ENCODE measurements around the gene ZNF83.
"Not testable (repeated sequence)": the region's sequence is repeated elsewhere in the genome, so short reads cannot be mapped to it uniquely, and the experiment has no call there.

ZNF83 gene

DNA sequence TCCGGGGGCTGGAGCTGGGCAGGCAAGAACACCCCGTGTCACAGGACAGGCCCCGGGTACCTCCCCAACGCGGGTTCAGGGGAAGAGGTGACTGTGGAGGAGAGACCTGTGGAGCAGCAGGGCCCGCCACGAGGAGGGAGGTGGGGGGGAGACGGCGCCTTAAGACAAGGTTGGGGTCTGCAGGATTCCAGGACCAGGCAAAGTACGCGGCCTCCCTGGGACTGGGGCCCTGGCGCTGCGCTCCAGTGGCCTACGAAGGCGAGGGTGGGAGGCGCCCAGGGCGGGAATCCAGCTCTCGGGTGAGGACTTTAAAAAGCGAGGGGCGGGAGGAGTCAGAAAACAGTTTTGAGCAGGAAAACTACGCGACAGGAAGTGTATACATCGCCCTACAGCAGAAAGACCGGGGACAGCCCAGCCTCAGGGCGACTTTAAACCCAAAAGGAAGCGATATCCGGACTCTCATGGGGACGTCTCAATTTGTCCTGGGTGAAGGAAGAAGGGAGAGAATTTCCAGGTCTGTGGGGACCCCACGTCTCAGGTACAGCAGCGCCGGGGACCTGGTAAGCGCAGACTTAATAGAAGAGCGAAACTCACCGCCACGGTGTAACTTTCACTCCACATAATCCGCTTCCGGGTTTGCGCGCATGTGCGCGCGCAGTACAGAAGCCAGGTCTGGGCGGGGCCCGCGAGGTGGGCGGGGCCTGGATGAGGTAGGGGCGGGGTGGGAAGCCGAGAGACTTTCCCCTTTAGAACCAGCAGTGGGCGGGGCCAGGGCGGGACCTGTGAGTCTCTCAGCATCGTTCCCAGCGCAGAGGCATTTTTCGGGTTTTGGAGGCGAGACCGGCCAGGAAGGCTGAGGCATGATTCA lies at the start of gene ZNF83:
TSS of gene ZNF83 (minus strand) at position 638 of the 868 bp plus-strand sequence.
- DNase-seq, result no peak

DNA sequence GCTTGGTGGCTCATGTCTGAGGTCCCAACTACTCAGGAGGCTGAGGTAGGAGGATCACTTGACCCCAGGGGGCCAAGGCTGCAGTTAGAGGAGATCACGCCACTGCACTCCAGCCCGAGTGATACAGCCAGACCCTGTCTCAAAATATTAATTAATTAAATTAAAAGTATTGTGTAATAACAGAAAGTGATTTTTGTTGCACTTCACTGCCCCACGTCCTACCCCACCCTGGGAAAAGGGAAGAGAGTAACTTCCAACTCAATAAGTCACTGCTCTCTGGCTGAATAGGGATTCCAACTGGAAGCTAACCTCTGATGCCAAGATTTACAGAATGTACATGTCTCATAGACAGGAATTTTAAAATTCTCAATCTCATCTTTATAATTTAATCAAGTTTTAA lies 49.5 kb upstream of the ZNF83 start:
- no peak for DNase-seq

DNA sequence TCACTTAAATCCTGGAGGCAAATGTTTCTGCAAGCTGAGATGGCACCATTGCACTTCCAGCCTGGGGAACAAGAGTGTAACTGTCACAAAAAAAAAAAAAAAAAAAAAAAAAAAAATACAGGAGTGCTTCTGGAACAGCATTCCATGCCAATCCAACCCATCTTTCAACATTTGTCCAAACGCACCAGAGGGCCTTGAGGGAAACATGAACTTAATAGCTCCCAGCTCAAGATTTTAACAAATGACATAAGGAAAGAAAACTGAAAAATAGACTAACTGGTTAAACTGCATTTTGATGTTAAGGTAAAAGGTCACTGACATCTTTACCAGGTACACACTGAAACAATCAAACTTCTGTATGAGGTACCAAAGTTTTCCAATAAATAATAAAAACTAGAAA lies 47.7 kb upstream of the ZNF83 start:
- no peak for DNase-seq

DNA sequence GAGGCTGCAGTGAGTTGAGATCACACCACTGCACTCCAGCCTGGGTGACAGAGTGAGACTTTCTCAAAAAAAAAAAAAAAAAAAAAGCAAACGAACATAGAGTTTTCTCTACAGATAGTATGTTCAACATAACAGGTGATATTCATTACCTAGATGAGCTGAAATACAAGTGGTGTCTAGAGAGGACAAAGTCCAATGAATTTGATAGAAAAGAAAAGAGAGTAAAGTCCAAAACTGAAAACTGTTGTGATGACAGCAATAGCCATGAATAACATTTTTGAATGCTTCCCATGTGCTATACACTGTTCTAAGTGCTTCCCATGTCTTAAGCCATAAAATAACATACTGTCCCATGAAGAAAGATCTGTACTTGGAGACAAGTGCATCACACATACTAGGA lies 43.1 kb upstream of the ZNF83 start:
- not testable (repeated sequence) for DNase-seq

DNA sequence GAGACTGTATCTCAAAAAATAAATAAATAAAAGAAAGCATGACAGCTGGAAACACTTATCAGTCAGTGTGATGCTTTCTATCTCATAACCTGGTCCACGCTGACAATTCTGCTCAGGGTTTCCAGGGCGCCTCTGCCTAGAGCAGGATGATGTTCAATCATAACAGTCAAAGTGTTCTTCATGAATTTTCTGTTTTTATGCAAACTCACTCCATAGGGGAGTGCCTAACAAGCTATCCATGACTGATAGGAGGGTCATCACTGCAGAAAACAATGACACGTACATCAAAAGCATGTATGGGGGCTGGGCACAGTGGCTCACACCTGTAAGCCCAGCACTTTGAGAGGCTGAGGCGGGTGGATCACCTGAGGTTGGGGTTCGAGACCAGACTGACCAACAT lies 41.4 kb upstream of the ZNF83 start:
- DNase-seq, result no peak

DNA sequence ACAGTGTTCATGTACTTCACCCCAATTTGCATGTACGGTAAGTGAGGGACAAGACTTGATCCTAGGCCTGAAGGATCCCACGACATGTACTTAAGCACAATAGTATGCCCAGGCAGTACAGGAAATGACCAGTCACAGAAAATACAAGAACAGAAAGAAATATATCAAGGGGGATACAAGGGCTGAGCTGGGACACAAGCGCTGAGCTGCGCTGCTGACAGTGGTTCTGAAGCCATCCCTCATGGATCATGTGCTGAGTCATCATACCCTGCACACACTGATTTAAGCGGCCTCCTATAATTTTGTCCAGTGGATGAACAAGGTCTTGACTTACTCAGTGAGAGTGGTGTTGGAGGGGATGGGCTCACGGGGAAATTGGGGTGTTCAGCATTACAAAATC lies 37.1 kb upstream of the ZNF83 start:
- not testable (repeated sequence) for DNase-seq

DNA sequence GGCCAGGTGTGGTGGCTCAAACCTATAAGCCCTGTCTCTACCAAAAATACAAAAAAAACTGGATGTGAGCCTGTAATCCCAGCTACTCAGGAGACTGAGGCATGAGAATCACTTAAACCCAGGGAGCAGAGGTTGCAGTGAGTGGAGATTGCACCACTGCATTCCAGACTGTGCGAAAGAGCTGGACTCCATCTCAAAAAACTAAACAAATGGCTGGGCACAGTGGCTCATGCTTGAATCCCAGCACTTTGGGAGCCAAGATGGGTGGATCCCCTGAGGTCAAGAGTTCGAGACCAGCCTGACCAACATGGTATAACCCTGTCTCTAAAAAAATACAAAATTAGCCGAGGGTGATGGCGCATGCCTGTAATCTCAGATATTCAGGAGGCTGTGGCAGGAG lies 34.9 kb upstream of the ZNF83 start:
- DNase-seq, result no peak

DNA sequence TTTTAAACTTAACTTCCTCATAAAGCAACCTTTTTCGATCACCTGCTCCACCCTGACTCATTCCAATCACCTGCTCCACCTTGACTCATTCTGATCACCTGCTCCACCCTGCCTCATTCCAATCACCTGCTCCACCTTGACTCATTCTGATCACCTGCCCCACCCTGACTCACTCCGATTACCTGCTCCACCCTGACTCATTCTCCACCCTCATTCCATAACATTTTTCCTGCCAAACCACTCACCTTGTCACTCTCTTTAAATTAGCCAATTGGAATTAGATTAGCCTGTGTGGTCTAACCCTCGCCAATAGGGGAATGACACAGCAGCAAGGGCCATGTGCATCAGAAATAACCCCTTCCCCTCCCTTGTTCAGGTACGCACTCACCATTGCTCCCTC lies 31.9 kb upstream of the ZNF83 start:
- DNase-seq, result no peak

DNA sequence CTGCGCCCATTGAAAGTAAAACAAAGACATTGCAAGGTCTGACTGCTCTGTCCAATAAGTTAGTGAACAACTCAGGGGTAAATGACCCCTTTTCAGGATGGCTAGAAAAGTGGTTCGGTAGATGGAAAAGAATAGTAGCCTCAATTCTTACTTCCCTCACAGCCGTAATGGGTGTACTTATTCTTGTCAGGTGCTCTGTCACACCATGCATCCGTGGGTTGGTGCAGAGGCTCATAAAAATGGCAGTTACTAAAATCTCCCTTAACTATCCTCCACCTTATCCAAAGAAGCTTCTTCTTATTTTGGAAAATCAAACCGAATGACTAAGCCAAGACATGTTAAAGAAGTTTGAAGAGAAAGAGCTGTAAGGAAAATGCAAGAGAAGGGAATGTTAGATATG lies 31.4 kb upstream of the ZNF83 start:
- DNase-seq, result no peak

DNA sequence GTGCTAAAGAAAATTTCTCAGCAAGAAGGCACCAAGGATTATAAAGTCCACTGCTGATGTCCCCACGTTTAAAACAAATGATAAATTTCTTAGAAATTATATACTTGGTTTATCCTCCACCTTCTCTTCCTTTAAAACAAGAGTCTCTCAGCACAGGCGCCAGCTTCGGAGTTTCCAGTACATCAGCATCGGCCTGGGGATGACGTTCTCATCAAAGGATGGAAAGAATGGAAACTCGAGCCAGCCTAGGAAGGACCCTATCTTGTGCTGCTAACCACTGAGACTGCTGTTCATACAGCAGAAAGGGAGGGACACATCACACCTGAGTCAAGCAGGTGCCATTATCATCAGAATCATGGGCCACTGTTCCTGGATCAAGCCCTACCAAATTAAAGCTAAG lies 29.8 kb upstream of the ZNF83 start:
- no peak for DNase-seq

DNA sequence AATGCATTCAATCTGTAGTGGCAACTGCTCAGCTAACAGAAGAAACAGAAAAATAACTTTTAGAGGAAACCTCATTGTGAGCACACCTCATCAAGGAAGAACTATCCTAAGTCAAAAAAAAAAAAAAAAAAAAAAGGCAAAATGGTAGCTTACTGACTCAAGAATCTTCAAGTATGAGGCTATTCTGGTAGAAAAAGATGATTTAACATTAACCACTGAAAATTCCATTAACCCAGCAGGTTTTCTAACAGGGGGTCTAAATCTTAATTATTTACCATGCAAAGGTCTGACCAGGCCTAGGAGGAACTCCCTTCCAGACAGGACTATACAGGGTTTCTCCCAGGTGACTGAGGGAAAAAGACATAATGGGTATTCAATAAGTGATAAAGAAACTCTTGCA lies 28.4 kb upstream of the ZNF83 start:
- DNase-seq, result no peak

DNA sequence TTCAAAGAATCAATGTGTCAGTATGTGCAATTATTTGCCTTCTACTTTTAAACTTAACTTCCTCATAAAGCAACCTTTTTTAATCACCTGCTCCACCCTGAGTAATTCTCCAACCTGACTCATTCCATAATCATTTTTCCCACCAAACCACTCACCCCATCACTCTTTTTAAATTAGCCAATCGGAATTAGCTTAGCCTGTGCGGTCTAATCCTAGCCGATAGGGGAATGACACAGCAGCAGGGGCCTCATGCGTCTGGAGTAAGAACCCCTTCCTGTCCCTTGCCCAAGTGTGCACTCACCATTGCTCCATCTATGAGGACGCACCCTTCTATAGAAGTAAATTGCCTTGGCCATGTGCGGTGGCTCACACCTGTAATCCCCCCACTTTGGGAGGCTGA lies 27.4 kb upstream of the ZNF83 start:
- DNase-seq, result no peak

DNA sequence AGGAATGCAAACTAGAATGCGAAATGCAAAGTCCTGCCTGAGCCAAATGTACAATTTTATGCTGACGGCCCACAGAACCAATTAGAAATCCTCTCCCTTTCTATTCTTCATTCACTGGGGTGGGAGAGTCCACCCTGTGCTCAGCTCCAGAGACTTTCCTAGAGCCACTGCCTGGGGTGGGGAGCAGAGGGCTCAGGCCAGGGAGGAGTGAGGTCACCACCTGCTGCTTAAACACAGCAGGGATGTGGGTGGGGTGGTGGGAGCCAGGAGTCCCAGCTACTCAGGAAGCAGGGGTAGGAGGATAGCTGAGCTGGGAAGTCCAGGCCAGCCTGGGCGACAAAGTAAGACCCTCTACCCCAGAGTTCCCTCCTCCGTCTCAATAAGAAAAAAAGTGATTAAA lies 26.9 kb upstream of the ZNF83 start:
- no peak for DNase-seq

DNA sequence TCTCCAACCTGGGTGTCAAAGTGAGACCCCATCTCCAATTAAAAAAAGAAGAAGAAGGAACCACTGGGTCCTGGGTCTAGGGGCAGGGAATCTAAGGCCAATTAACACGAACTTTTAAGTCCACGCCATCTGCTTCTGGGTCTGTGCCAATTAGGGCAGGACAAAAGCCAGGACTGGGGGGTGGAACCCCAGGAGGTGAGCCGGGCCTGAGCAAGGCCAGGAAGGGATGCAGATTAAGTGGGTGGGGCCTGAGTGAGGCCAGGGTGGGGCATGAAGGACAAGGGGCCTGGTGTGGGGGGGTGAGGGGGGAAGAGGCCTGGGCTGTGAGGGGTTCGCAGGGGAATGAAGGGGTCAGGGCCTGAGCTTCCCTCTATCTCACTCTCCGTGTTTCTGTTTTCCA lies 26.3 kb upstream of the ZNF83 start:
- no peak for DNase-seq

DNA sequence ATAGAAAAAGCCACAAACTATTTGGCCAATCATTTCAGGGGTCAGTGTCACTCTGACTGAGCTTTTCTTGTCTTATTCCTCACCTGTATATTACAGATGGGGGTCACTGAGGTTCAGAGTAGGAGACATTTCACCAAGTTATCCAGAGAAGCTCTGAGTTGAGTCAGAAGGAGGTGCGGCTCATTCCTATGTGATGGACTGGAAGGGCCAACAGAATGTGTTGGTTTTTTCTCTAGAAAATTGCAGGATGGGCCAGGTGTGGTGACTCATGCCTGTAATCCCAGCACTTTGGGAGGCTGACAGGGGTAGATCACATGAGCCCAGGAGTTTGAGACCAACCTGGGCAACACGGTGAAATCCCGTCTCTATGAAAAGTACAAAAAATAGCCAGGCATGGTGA lies 24.5 kb upstream of the ZNF83 start:
- DNase-seq, result no peak

DNA sequence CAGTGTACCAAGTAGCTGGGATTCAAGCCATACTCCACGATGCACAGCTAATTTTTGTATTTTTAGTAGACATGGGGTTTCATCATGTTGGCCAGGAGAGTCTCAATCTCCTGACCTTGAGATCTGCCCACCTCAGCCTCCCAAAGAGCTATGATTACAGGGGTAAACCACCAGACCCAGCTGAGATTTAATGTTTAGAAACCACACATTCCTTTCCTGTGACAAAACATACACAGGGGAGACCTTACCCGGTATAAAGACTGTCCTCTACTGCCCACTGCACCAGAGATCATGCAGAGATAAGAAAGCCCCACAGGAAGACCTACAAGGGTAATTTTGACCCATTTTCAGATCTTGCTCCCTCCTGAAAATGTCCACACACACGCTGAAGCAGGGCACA lies 22.8 kb upstream of the ZNF83 start:
- no peak for DNase-seq

DNA sequence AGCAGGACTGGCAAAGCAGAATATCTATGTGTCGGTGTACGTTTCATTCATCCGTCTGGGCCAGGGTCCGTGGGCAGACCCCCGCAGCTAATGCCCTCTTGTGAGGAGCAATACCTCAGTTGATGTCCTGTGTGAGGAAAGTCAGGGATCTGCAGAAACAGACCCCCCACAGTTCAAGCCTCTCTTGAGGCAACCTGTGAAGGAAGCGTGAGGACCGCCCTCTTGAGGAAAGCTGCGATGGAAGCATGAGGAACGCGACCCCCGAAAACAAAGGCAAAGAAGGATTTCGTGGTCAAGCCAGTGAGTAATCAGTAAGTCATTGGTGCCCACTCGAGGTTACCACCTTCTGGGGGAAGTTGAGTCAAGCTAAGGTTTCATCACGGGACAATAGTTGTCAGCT lies 20.9 kb upstream of the ZNF83 start:
- DNase-seq, result no peak

DNA sequence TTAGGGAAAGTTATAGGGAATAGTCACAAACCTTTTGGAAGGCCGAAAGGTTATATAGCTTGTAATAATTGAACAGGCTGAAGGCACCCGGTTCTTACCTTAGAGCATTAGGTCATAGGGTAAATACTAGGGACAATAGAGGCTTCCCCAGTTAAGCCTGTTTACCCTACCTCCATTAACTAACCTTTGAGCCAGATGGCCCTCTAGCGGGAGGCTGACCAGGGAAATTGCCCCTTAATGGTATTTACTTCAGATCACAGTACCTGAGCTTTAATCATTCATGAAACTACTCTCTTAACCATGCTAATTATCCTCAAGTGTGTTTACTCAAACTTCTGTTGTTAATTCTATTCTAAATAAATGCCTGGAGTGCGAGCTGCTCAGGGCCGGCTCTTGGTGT lies 20.4 kb upstream of the ZNF83 start:
- no peak for DNase-seq

DNA sequence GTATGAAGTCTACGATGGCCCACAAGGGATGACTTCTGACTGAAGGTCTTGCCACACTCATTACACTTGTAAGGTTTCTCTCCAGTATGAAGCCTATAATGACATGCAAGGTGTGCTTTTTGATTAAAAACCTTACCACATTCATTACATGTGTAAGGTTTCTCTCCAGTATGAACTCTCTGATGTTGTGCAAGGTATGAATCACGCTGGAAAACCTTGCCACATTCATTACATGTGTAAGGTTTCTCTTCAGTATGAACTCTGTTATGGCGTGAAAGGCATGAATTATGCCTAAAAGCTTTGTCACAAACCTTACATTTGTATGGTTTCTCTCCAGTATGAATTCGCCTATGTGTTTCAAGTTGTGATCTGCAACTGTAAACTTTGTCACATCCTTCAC lies 15.0 kb upstream of the ZNF83 start:
- no peak for DNase-seq

DNA sequence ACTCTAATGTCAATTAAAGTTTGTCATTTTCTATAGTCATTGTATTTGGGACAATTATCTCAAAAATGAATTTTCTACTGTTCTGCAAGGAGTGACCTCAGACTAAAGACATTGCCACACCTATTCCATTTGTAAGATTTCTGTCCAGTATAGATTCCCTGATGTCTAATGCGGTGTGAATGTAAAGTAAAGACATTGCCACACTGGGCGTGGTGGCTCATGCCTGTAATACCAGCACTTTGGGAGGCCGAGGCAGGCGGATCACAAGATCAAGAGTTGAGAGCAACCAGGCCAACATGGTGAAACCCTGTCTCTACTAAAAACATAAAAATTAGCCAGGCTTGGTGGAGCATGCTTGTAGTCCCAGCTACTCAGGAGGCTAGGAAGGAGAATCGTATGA lies 13.8 kb upstream of the ZNF83 start:
- DNase-seq, result no peak

DNA sequence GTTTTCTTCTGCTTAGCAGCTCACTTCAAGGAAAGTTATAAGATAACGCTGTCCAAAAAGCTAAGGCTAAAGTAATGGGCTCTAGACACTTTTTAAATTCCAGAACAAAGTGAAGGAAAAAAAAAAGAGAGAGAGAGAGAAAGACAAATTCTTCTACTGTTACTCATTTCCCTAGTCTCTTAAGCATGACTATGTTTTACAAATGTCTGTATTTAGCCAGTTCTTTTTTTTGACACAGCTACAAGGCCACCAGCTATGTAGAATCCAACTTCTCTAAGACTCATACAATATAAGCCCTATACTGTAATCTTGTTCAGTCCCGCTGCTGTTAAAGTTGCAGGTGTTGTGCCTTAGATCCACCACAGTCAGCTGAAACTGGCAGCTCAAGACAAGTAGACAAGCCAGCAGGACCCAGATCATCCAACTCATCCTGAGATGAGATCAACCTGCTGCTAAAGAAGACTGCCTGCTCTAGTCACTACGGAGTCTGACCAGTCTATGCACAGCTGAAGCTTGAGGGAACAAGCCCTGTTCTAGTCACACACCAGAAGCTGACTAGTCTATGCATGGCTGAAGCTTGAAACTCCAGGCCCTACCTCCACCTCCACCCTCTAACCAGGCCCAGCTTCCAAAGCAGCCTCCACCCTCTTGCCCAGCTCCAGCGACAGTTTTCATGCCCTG lies 10.3 kb upstream of the ZNF83 start:
- DNase-seq, result no peak

DNA sequence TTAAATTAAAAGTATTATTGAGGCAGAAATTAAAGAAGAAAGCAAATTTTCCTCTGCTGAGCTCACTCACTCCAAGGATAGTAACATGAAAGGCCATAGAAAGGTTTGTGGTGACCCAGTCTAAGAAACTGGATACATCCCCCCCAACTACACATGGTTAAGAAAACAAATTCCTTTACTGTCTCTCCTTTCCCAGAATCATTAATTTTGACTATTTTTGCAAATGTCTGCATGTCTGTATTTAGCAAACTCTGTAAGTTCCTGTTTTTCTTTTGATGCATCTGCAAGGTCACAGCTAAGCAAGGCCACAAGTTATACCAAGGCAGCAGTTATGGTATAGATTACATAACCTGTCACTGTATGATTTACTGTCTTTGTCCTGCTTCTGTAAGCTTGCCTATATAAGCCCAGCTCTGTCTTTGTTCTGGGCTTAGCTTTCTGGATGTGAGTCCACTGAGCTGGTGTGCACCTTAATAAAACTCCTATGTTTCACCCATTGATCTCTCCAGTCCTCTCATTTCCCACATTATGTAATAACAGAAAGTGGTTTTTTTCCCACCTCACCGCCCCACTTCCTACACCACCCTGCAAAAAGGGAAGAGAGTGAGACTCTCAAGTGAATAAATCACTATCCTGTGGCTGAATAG lies 8.5 kb upstream of the ZNF83 start:
- DNase-seq, result no peak

DNA sequence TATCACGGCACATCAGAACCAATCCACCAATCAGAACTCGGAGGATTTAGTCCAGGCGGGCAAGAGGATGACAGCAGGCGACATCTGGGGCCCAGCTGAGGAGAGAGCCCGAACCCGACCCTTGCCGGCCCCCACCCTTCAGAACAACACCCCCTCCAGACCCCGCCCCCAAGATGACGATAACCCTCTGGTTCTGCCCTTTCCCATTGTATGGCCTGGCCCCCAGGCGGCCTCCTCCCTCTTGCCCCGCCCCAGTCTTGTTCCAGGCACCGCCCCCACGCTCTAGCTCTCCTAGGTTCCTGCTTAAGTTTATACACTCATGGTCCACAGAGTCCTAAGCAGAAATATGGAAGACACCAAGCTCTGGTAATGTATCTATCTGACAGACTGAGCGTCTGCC lies 2.8 kb upstream of the ZNF83 start:
- no peak for DNase-seq

DNA sequence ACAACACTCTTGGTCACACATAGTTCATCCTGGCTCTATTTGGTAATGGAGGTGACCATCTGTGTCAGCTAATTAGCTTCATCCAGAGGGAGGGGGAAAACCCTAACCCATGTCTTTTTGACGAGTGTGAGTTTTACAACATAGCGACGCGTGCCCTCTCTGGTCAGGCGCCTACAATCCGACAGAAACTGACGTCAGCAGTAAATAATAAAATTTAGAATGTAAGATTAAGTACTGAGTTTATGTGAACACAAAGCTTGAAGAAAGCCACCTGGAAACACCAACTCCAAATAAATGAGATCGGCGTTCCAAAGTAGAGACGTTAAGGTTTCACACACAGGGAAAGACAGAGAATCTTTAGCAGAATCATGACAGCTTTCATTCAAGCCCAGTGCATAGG lies 1.8 kb upstream of the ZNF83 start:
- DNase-seq, result no peak
